HT-29 (cell line): ENCODE data around the gene RBL2. TPM values are rescaled to one million over a fixed set of nuclear protein-coding genes. Genes with fewer than 3 reads are reported as not detected.

Source experiments
- DNase-seq: peaks from one replicate; pipeline ENCODE4 v3.0.0-alpha.2; 2015; ENCODE audit warnings: low spot score
- total RNA-seq: library from RNA; depleted of rRNA; stranded (reverse); fragments of >200 nt; shearing (Covaris generic); gene quantifications from 2 replicates; pipeline ENCODE4 v1.2.3, GENCODE V29; 2014

The RBL2 gene
- total RNA-seq, 1 experiment from 2014 or later = 23.2 TPM

- DNase-seq = no peak
Measured at GRCh38 chr16:53453928-53454327, 19.7 kb downstream of the RBL2 start.

GRCh38 chr16:53456625-53457024 lies 22.4 kb downstream of the RBL2 start:
- DNase-seq = no peak

GRCh38 chr16:53457670-53458069 lies 23.4 kb downstream of the RBL2 start:
- DNase-seq = peak; percentile 12

- DNase-seq = no peak
Measured at GRCh38 chr16:53458635-53459034, 24.4 kb downstream of the RBL2 start.

GRCh38 chr16:53465606-53466280 lies 31.5 kb downstream of the RBL2 start:
- DNase-seq = peak; percentile 66

GRCh38 chr16:53476867-53477266 lies 42.6 kb downstream of the RBL2 start:
- no peak for DNase-seq

GRCh38 chr16:53478965-53479364 lies 44.7 kb downstream of the RBL2 start:
- no peak for DNase-seq

- no peak for DNase-seq
Measured at GRCh38 chr16:53480394-53480793, 46.1 kb downstream of the RBL2 start.

- no peak for DNase-seq
Measured at GRCh38 chr16:53482123-53482522, 47.9 kb downstream of the RBL2 start.

- DNase-seq = no peak
Measured at GRCh38 chr16:53484542-53484941, 50.3 kb downstream of the RBL2 start.

- no peak for DNase-seq
Measured at GRCh38 chr16:53486230-53486629, 52.0 kb downstream of the RBL2 start.

- no peak for DNase-seq
Measured at GRCh38 chr16:53489755-53490154, 55.5 kb downstream of the RBL2 start.

GRCh38 chr16:53492503-53492902 lies 58.2 kb downstream of the RBL2 start:
- DNase-seq = no peak

- no peak for DNase-seq
Measured at GRCh38 chr16:53494636-53495035, 60.4 kb downstream of the RBL2 start.

- DNase-seq = no peak
Measured at GRCh38 chr16:53495325-53495724, 61.1 kb downstream of the RBL2 start.

- no peak for DNase-seq
Measured at GRCh38 chr16:53498984-53499383, 64.7 kb downstream of the RBL2 start.

- no peak for DNase-seq
Measured at GRCh38 chr16:53501216-53501859, 67.1 kb downstream of the RBL2 start.

- DNase-seq = peak; percentile 71
Measured at GRCh38 chr16:53502331-53503269, 68.3 kb downstream of the RBL2 start, which contains the start of gene AKTIP. Gene AKTIP, minus strand, starts transcription at chr16:53503209. Its CDS starts 2,950 bp downstream, at chr16:53500259.

- peak; percentile 99 for DNase-seq
Measured at GRCh38 chr16:53503270-53503923, 69.1 kb downstream of the RBL2 start.

- peak; percentile 37 for DNase-seq
Measured at GRCh38 chr16:53503991-53504663, 69.9 kb downstream of the RBL2 start.

GRCh38 chr16:53504665-53505064 lies 70.4 kb downstream of the RBL2 start:
- no peak for DNase-seq
